Measurements from ENCODE around the gene JDP2.

The JDP2 gene

GRCh38 chr14:75456069-75456996, 28.5 kb downstream of the JDP2 start:
- Histone ChIP-seq H3K4me3 (ENCODE audit: low read depth, low read length) (no peak overlapping the region), H3K4me1 (ENCODE audit: control insufficient read depth, insufficient read depth, low read length) (peaks cover 49% of the 10 kb centered on the region), H3K27ac (ENCODE audit: low read depth, low read length) (no peak overlapping the region), H3K27me3 (ENCODE audit: control insufficient read depth, insufficient read depth, low read length) (no peaks in the 10 kb centered on the region), H3K9ac (ENCODE audit: low read depth, low read length) (no peak overlapping the region), H3K36me3 (ENCODE audit: control insufficient read depth, insufficient read depth, low read length) (no peaks in the 10 kb centered on the region), H3K9me3 (ENCODE audit: control insufficient read depth, insufficient read depth, low read length) (no peaks in the 10 kb centered on the region)

- Histone ChIP-seq H3K9me3 (ENCODE audit: control insufficient read depth, insufficient read depth, low read length) (no peaks in the 10 kb centered on the region), H3K27ac (ENCODE audit: low read depth, low read length) (no peak overlapping the region), H3K9ac (ENCODE audit: low read depth, low read length) (no peak overlapping the region), H3K4me3 (ENCODE audit: low read depth, low read length) (no peak overlapping the region), H3K4me1 (ENCODE audit: control insufficient read depth, insufficient read depth, low read length) (peaks cover 48% of the 10 kb centered on the region), H3K36me3 (ENCODE audit: control insufficient read depth, insufficient read depth, low read length) (peaks cover 5% of the 10 kb centered on the region; the same call in 1 of the 2 replicates), H3K27me3 (ENCODE audit: control insufficient read depth, insufficient read depth, low read length) (no peaks in the 10 kb centered on the region)
These were observed 29.1 kb downstream of the JDP2 start for GRCh38 chr14:75456997-75457335.

GRCh38 chr14:75457648-75458165, 29.9 kb downstream of the JDP2 start:
- H3K4me1 ChIP-seq (ENCODE audit: control insufficient read depth, insufficient read depth, low read length): peaks cover 40% of the 10 kb centered on the region
- H3K9me3 ChIP-seq (ENCODE audit: control insufficient read depth, insufficient read depth, low read length): no peaks in the 10 kb centered on the region
- H3K9ac ChIP-seq (ENCODE audit: low read depth, low read length): no peak overlapping the region; the same call in 1 of the 2 replicates
- no peak overlapping the region for H3K27ac ChIP-seq (ENCODE audit: low read depth, low read length)
- H3K27me3 ChIP-seq (ENCODE audit: control insufficient read depth, insufficient read depth, low read length): no peaks in the 10 kb centered on the region
- peaks cover 12% of the 10 kb centered on the region; the same call in 1 of the 2 replicates for H3K36me3 ChIP-seq (ENCODE audit: control insufficient read depth, insufficient read depth, low read length)
- no peak overlapping the region for H3K4me3 ChIP-seq (ENCODE audit: low read depth, low read length)

GRCh38 chr14:75458305-75458704, 30.5 kb downstream of the JDP2 start:
- Histone ChIP-seq H3K27ac (ENCODE audit: low read depth, low read length) (no peak overlapping the region), H3K36me3 (ENCODE audit: control insufficient read depth, insufficient read depth, low read length) (peaks cover 18% of the 10 kb centered on the region; the same call in 1 of the 2 replicates)

GRCh38 chr14:75459099-75459741, 31.4 kb downstream of the JDP2 start:
- no peaks in the 10 kb centered on the region for H3K9me3 ChIP-seq (ENCODE audit: control insufficient read depth, insufficient read depth, low read length)
- H3K4me1 ChIP-seq (ENCODE audit: control insufficient read depth, insufficient read depth, low read length): peaks cover 27% of the 10 kb centered on the region
- no peak overlapping the region for H3K9ac ChIP-seq (ENCODE audit: low read depth, low read length)
- H3K27ac ChIP-seq (ENCODE audit: low read depth, low read length): no peak overlapping the region
- peaks cover 18% of the 10 kb centered on the region; the same call in 1 of the 2 replicates for H3K36me3 ChIP-seq (ENCODE audit: control insufficient read depth, insufficient read depth, low read length)
- H3K27me3 ChIP-seq (ENCODE audit: control insufficient read depth, insufficient read depth, low read length): no peaks in the 10 kb centered on the region
- no peak overlapping the region for H3K4me3 ChIP-seq (ENCODE audit: low read depth, low read length)

More at GRCh38 chr14:75458305-75458704, 30.5 kb downstream of the JDP2 start:
- Histone ChIP-seq H3K4me3 (ENCODE audit: low read depth, low read length) (no peak overlapping the region), H3K9me3 (ENCODE audit: control insufficient read depth, insufficient read depth, low read length) (no peaks in the 10 kb centered on the region), H3K4me1 (ENCODE audit: control insufficient read depth, insufficient read depth, low read length) (peaks cover 36% of the 10 kb centered on the region), H3K27me3 (ENCODE audit: control insufficient read depth, insufficient read depth, low read length) (no peaks in the 10 kb centered on the region), H3K9ac (ENCODE audit: low read depth, low read length) (no peak overlapping the region)

GRCh38 chr14:75459791-75460190, 32.0 kb downstream of the JDP2 start:
- H3K9me3 ChIP-seq (ENCODE audit: control insufficient read depth, insufficient read depth, low read length): no peaks in the 10 kb centered on the region
- H3K27ac ChIP-seq (ENCODE audit: low read depth, low read length): no peak overlapping the region
- no peaks in the 10 kb centered on the region for H3K27me3 ChIP-seq (ENCODE audit: control insufficient read depth, insufficient read depth, low read length)
- no peak overlapping the region for H3K9ac ChIP-seq (ENCODE audit: low read depth, low read length)
- H3K36me3 ChIP-seq (ENCODE audit: control insufficient read depth, insufficient read depth, low read length): peaks cover 18% of the 10 kb centered on the region; the same call in 1 of the 2 replicates
- H3K4me3 ChIP-seq (ENCODE audit: low read depth, low read length): no peak overlapping the region
- peaks cover 25% of the 10 kb centered on the region for H3K4me1 ChIP-seq (ENCODE audit: control insufficient read depth, insufficient read depth, low read length)

GRCh38 chr14:75460394-75460793, 32.6 kb downstream of the JDP2 start:
- no peak overlapping the region for H3K4me3 ChIP-seq (ENCODE audit: low read depth, low read length)
- H3K9ac ChIP-seq (ENCODE audit: low read depth, low read length): no peak overlapping the region
- H3K27me3 ChIP-seq (ENCODE audit: control insufficient read depth, insufficient read depth, low read length): no peaks in the 10 kb centered on the region
- H3K4me1 ChIP-seq (ENCODE audit: control insufficient read depth, insufficient read depth, low read length): peaks cover 25% of the 10 kb centered on the region
- H3K9me3 ChIP-seq (ENCODE audit: control insufficient read depth, insufficient read depth, low read length): no peaks in the 10 kb centered on the region
- no peak overlapping the region for H3K27ac ChIP-seq (ENCODE audit: low read depth, low read length)
- peaks cover 18% of the 10 kb centered on the region; the same call in 1 of the 2 replicates for H3K36me3 ChIP-seq (ENCODE audit: control insufficient read depth, insufficient read depth, low read length)

GRCh38 chr14:75461303-75461702, 33.5 kb downstream of the JDP2 start:
- H3K9me3 ChIP-seq (ENCODE audit: control insufficient read depth, insufficient read depth, low read length): no peaks in the 10 kb centered on the region
- H3K9ac ChIP-seq (ENCODE audit: low read depth, low read length): no peak overlapping the region
- no peak overlapping the region for H3K27ac ChIP-seq (ENCODE audit: low read depth, low read length)
- peaks cover 22% of the 10 kb centered on the region for H3K4me1 ChIP-seq (ENCODE audit: control insufficient read depth, insufficient read depth, low read length)
- no peaks in the 10 kb centered on the region for H3K27me3 ChIP-seq (ENCODE audit: control insufficient read depth, insufficient read depth, low read length)
- no peak overlapping the region for H3K4me3 ChIP-seq (ENCODE audit: low read depth, low read length)
- peaks cover 22% of the 10 kb centered on the region for H3K36me3 ChIP-seq (ENCODE audit: control insufficient read depth, insufficient read depth, low read length)

GRCh38 chr14:75461755-75462349, 34.0 kb downstream of the JDP2 start:
- Histone ChIP-seq H3K9ac (ENCODE audit: low read depth, low read length) (no peak overlapping the region), H3K36me3 (ENCODE audit: control insufficient read depth, insufficient read depth, low read length) (peaks cover 22% of the 10 kb centered on the region), H3K4me3 (ENCODE audit: low read depth, low read length) (no peak overlapping the region), H3K9me3 (ENCODE audit: control insufficient read depth, insufficient read depth, low read length) (no peaks in the 10 kb centered on the region), H3K27me3 (ENCODE audit: control insufficient read depth, insufficient read depth, low read length) (no peaks in the 10 kb centered on the region), H3K4me1 (ENCODE audit: control insufficient read depth, insufficient read depth, low read length) (peaks cover 17% of the 10 kb centered on the region), H3K27ac (ENCODE audit: low read depth, low read length) (no peak overlapping the region)

- Histone ChIP-seq H3K27me3 (ENCODE audit: control insufficient read depth, insufficient read depth, low read length) (no peaks in the 10 kb centered on the region), H3K4me3 (ENCODE audit: low read depth, low read length) (no peak overlapping the region), H3K9me3 (ENCODE audit: control insufficient read depth, insufficient read depth, low read length) (no peaks in the 10 kb centered on the region), H3K9ac (ENCODE audit: low read depth, low read length) (no peak overlapping the region), H3K36me3 (ENCODE audit: control insufficient read depth, insufficient read depth, low read length) (peaks cover 31% of the 10 kb centered on the region), H3K4me1 (ENCODE audit: control insufficient read depth, insufficient read depth, low read length) (no peaks in the 10 kb centered on the region; the same call in 1 of the 2 replicates), H3K27ac (ENCODE audit: low read depth, low read length) (no peak overlapping the region)
These were observed 36.8 kb downstream of the JDP2 start for GRCh38 chr14:75464626-75465025.
